Esophagus mucosa (tissue), 1 donor: ENCODE measurements around the gene SIVA1. TPM values are rescaled to one million over a fixed set of nuclear protein-coding genes. Genes with fewer than 3 reads are reported as not detected.
A peak's percentile ranks its signal among the peaks of the same experiment; 100 is the strongest.

Source experiments
- ATAC-seq: fragments of 200-7000 bp; cut with Tn5 transposase; one replicate; pipeline ENCODE4 v1.9.1; 2020
- total RNA-seq: library from RNA; stranded (reverse); gene quantifications from one replicate; pipeline ENCODE4 v1.2.4, GENCODE V29; 2023
- donor health status: DM: yes; HTN: yes; CAD: no.

The SIVA1 gene
- total RNA-seq, 1 donor from 2014 or later = 51.6 TPM

DNA sequence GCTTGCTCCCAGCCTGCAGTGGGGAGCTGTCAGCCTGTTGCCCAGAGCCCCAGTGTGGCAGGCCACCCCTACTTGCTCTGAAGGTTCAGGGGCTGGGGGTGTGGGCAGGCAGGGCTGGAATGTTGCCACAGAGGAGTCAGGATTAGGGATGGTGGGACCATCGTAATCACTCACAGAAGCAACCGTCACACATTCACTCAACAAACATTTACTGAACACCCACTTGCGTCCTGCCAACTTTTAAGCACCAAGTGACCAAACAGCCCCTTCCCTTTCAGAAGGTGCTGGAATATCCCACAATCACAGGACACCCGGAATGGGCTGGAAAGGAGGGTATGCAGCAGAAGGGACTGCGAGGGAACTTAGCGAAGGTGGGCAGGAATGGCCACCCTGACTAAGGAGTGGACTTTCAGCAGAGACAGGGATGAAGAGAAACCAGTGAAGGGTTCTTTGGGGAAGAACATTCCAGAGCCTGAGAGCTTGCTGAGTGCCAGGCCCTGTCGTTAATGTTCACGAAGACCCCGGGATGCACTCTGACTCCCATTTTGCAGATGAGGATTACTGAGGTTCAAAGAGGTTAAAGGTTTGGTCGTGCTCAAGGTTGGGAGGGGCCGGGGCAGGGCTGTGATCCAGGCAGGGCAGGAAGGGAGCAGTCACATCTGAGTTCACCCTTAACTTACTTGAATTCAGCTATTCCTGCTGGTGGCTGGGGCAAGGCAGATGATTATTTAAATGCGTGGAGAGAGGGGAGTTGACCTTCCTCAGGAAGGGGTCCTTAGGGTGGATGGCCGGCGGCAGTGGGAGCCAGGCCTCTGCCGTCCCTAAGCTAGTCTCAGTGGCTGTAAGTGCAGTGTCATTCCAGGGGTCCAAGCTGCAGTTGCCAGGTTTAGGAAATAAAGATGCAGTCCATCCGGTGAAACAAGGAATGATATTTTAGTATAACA, 45.6 kb downstream of the SIVA1 start:
- ATAC-seq = no peak

DNA sequence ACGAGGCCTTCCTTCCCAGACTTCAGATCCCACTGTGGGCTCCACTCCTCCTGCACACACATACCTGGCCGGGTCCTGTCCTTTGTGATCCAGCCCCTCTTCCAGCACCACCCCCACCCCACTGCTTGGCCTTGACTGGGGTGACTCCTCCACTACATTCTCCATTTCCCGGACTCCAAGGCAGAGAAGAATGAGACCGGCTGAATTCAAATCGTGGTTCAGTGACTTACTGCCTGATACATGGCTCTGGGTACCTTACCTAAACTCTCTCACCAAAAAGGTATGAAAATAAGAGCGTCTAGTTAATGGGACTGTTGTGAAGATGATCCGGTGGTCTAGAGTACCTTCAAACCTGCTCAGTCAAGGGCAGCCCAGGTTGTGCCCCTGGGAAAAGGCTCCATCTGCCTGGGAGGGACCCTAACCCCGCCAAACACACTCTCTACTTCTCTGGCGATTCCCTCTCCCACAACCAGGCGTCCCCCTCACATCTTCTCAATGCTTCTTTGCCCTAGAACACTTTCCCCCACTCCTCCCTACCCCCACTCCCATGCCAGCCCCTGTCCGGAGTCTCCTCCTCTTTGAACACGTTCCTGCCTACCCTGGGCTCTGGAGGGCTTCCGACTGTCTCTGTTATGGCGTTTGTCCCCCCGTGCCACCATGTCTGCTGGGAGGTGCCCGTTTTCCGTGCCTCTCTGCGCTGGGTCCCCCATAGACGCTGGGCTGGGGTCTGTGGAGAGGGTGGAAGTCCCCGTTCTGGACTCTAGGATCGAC, 46.5 kb downstream of the SIVA1 start:
- ATAC-seq = no peak

DNA sequence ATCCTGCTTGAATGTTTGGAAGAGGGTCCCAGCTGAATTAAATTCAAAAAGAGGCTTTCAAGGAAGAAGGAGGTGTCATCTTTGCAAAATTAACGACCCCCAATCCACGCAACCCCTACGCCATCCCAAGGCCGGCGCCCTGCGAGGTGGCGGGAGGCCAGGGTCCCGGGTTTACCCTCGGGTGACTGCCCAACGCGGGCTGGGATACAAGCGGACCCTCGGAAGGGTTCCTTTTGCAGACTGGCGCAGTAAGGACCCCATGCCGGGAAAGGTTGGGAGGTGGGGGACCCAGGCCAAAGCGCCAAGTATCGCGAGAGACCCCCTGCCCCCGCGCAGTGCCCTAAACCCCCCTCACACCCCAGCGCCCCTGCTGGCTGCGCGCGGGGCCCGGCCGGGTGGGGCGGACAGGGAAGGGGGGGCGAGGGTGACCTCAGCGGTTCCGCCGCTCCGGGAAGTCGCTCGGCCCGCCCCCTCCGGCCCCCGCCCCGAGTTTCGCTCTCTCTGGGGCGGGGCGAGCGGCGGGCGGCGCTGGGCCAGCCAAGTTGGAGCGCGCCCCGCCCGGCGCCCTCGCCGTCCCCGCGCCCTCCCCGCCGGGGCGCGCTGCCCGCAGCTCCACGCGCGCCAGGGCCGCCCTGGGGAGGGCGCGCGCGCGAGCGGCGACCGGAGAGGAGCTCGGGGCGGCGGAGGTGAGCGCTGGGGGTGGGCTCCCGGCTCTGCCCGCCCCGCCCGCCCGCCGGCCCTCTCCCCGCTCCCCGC, 47.2 kb downstream of the SIVA1 start:
- ATAC-seq = peak; percentile 72

DNA sequence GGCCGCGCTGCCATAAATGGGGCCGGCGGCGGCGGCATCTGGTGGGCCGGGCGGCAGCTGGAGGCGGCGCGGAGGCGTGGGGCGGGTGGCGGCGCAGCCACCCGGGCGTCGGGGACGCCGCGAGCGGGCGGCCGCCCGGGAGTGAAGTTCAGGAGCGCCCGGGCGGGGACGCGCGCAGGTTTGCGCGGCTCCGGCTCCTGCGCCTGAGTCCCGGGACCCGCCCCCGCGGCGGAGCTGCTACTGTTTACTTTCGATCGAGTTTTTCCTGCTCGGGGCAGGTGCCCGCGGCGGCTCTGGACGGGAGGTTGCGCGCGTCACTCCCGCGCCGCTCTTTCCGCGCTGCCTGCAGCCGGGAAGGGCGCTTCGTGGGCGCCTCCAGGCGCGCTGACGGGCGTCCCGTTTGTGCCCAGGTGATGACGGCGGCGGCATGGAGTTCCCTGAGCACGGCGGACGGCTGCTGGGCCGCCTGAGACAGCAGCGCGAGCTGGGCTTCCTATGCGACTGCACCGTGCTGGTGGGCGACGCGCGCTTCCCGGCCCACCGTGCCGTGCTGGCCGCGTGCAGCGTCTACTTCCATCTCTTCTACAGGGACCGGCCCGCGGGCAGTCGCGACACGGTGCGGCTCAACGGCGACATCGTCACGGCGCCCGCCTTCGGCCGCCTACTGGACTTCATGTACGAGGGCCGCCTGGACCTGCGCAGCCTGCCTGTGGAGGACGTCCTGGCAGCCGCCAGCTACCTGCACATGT, 48.0 kb downstream of the SIVA1 start, which contains the start of gene ZBTB42:
TSS of gene ZBTB42 (plus strand) at position 331 of the 749 bp plus-strand sequence. CDS start at position 428, 97 bp downstream.
- peak; percentile 71 for ATAC-seq

DNA sequence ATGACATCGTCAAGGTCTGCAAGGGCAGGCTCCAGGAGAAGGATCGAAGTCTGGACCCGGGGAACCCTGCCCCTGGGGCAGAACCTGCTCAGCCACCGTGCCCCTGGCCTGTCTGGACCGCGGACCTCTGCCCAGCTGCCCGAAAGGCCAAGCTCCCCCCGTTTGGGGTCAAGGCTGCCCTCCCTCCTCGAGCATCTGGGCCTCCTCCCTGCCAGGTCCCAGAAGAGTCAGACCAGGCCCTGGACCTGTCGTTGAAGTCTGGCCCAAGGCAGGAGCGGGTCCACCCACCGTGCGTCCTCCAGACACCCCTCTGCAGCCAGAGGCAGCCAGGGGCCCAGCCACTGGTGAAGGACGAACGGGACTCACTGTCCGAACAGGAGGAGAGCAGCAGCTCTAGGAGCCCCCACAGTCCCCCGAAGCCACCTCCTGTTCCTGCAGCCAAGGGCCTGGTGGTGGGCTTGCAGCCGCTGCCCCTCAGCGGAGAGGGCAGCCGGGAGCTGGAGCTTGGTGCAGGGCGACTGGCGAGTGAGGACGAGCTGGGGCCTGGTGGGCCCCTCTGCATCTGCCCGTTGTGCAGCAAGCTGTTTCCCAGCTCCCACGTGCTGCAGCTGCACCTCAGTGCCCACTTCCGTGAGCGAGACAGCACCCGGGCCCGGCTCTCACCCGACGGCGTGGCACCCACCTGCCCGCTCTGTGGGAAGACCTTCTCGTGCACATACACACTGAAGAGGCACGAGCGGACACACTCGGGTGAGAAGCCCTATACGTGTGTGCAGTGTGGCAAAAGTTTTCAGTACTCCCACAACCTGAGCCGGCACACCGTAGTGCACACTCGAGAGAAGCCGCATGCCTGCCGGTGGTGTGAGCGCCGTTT, 48.8 kb downstream of the SIVA1 start:
- no peak for ATAC-seq

DNA sequence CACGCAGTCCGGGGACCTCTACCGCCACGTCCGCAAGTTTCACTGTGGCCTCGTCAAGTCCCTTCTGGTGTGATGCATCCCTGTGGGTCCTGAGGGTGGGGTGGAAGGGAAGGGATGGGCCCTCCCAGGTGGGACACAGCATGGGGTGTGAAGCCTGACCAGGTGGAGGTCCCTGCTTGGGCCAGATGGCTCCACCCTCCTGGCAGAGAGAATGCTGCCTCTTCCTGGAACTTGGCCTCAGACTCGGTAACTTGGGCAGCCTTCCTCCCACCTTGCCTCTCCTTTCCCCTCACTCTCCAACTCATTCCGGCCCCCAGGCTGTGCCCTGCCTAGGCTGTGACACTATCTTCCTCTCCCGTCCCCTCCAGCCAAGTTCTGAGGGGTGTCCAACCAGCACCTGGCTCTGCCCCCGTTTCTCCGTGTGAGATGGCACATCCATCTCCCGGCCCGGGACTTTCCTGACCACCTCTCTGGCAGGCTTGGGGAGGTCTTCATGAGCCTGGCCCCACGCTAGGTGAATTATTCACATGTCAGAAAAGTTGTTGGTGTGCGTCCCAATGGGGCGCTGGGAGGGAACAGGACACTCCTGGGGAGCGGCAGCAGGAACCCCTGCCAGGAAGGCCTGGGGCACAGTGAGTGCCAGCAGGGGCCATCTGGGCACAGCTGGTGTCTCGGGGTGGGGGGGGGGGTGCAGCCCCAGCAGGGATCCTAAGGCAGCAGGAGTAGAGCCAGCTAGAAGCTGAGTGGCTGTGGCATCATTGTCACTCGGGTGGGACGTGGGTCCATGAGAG, 49.6 kb downstream of the SIVA1 start:
- ATAC-seq = no peak

DNA sequence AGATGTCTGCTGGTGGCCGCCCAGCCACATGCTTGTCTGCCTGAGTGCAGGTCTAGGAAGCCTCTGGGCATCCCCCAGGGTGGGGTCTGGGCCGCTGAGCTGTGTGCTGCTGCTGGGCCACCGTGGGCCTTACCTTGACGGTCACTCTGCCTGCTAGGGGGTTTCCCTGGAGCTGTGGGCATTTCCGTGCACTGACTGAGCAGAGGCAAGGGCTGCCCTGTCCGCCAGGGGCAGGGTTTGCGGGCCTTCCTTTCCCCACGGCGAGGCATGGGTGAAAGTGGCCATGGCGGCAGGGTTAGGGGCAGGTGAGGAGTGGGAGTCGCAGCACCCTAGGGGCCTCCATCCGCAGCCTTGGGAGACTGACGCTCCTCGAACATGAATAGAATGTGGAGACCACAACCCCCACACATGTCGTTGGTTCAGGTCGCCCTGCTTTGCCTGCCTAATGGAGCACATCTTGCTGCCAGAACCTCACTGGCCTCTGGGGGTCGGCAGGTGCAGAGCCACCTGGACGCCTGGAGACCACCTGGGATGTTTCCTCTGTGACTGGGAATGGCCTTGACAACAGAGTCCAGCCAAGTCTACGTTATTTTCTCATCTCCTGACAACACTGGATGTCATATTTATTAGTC, 50.4 kb downstream of the SIVA1 start:
- ATAC-seq = no peak

DNA sequence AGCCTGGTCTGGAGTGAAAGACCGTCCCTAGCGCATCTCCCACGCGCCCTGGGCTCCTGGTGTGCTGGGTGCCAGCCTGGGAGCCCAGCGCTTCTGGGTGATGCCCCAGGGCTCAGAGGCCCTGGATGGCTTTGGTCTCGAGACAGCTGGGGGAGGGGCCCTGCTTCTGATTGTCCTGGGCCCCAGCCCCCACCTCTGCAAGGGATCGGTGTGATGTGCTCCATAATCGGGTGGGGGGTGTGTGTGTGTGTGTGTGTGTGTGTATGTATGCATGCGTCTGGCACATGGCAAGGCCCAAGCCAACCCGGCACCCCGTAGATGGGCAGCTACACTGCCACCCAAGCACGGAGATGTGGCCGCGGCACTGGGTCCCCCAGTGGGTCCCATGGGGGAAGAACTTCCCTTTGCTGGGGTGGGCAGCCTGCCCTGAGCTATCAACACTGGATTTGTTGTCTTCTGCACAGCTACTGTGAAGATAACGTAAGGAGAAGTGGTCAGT, 51.0 kb downstream of the SIVA1 start:
- ATAC-seq = no peak

DNA sequence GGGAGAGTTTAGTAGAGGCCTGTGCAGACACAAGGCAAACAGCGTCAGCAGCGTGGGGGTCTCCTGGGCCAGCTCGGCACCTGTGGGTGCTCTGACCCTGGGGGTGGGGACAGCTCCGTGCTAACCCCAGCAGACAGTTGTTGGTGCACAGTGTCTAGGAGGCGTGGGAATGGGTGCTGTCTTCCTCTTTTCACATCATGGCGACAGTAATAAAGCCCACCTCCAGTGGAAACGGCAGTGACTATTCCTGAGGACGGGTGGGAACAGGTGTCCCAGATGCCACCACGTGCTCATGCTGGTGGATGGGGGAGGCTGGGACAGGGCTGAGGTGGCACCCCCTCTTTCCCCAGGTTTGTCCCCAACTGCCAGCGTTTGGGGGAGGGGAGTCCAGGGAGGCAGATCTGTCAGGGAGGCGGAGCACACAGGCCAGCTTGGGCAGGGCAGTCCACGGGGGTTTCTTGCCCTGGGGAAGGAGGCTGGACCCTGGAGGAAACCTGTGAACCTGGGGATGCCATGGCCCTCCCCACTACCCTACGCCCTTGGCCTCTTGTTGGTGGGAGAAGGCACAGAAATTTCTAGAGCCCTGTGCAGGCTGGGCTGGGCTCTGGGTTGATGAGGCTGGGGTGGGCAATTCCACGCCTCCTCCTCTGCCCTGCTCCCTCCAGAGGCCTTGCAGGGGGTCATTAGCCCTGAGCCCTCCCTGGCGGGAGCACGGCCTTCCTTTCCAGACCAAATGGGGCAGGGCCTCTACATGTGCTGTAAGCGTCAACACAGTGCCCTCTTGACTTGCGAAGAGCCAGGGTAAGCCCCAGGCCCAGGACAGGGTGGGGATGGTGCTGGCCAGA, 51.8 kb downstream of the SIVA1 start:
- ATAC-seq = no peak

DNA sequence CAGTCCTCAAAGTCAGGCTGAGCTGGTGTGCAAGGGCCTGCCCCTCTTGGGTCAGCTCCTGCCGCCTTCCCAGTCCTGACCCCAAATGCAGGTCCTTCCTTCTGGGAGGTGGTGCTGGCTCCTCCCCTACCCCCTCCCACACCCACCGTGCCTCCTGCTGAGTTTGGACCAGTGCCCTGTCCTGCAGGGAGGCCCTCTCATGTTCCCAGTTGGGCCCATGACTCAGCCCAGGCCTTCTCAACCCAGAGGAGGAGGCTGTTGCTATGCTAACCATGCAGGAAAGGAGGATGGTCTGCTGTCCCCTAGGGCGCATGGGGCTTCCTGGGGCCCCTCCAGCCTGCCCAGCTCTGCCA, 52.4 kb downstream of the SIVA1 start:
- no peak for ATAC-seq

DNA sequence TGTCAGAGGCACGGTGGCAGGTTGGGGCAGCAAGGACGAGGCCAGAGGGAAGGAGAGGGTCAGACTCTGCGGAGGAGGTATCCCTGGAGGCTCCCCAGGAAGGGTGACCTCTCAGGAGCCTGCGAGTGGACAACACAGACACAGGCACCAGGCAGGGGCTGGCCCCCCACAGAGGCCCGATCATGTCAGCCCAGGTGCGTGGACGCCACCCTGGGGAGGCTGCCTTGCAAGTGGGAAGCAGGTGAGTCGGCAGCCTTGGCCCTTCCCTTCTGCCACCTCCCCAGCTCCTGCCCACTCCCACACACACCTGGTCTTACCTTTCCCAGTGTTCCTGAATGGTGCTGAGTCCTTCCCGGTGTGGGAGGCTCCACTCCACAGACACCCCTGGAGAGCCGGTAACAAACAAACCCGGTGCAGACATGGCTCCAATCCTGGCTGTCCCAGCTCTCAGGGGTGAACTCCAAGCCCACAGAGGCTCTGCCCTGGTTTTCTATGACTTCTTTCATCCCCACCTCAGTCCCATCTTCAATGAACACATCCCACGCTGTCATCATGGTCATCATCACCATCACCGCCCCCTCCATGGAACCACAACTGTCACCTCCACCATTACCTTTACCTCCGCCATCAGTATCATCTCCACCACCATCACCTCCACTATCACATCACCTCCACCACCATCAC, 53.1 kb downstream of the SIVA1 start:
- ATAC-seq = no peak

DNA sequence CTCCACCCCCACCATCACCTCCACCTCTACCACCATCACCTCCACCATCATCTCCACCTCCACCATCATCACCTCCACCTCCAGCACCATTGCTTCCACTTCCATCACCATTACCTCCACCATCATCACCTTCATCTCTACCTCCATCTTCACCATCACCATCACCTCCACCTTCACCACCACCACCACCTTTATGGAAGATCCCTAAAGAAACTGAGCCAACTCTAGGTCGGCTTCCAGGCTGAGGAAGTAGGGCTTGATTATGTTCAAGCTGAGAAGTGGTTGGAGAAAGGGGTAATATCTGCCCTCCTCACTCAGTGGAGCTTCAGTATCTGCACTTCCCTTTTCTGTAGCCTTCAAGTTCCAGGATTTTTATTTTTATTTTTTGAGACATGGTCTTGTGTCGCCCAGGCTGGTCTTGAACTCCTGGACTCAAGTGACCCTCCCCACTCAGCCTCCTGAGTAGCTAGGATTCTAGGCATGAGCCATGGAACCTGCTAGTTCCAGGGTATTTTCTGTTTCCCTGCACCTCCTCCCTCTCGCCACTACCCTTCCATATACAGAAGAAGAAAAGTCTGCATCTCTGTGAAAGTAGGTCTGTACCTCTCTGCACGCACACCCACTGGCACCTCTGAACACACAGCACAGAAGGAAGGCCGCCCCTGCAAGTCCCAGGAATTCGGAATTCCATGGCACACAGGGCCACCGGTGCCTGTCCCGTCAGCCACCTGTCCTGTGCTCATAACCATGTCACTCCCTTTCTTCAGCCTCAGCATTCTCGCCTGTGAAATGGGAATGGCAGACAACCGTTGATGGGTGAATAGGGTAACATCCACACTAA, 53.9 kb downstream of the SIVA1 start:
- ATAC-seq = no peak

DNA sequence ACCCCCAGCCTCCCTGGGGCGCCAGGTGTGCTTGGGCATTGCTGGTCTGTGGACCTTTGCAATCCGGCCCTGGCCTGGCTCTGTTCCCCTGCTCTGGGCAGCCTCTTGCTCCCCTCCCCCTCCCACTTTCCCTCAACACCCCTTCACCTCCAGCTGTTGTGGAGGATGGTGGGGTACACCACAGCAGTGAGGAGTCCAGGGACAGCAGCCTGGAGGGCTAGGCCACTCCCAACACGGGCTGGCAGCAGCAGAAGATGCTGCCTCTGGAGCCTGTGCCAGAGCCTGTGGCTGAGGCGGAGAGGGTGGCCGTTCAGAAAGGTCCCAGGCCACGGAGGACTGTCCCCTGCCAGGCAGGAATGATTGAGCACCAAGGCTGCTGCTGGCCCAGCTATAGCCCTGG, 55.5 kb downstream of the SIVA1 start:
- no peak for ATAC-seq
